ENCODE results near the gene FAN1. TPM values are rescaled to one million over a fixed set of nuclear protein-coding genes. Genes with fewer than 3 reads are reported as not detected.

Gene FAN1
- total and polyA plus RNA-seq, 2 donors from 2014 or later: 11.4 to 23.7 TPM

- H3K27me3 ChIP-seq (ENCODE audit: control insufficient read depth, insufficient read depth, low read length): no peaks in the 10 kb centered on the region
- TF ChIP-seq CTCF (IDR thresholded peaks at IDR 0.05; ENCODE audit: borderline replicate concordance, extremely low read depth, insufficient read depth): no peak
- no peak overlapping the region for H3K9ac ChIP-seq (ENCODE audit: low read length in 3 of 3)
- H3K36me3 ChIP-seq (ENCODE audit: control insufficient read depth in 2 of 3, insufficient read depth in 3 of 3, low read length in 3 of 3): peaks cover 3 to 26% (median 14%) of the 10 kb centered on the region in 3 donors
- H3K9me3 ChIP-seq (ENCODE audit: control insufficient read depth in 2 of 3, insufficient read depth in 1 of 3, low read length in 3 of 3): no peaks in the 10 kb centered on the region
- FAIRE-seq (no peak), DNase-seq (no peak)
- H3K4me1 ChIP-seq (ENCODE audit: control insufficient read depth in 2 of 3, insufficient read depth in 2 of 3, low read depth in 1 of 3, low read length in 3 of 3): peaks cover 0 to 6% (median 0%) of the 10 kb centered on the region in 3 donors
- intact Hi-C loops (cut with DNase I): no loop called here
- H3K27ac ChIP-seq (ENCODE audit: low read depth in 2 of 2, low read length in 2 of 2): no peak overlapping the region
- H3K4me3 ChIP-seq (ENCODE audit: low read length in 3 of 3): no peak overlapping the region
These were observed 70.4 kb downstream of the FAN1 start for GRCh38 chr15:30974112-30974511.

- Histone ChIP-seq H3K27ac (ENCODE audit: low read depth in 2 of 2, low read length in 2 of 2) (no peak overlapping the region), H3K4me1 (ENCODE audit: control insufficient read depth in 2 of 3, insufficient read depth in 2 of 3, low read depth in 1 of 3, low read length in 3 of 3) (peaks cover 0 to 14% (median 5%) of the 10 kb centered on the region in 3 donors), H3K9me3 (ENCODE audit: control insufficient read depth in 2 of 3, insufficient read depth in 1 of 3, low read length in 3 of 3) (no peaks in the 10 kb centered on the region), H3K27me3 (ENCODE audit: control insufficient read depth, insufficient read depth, low read length) (no peaks in the 10 kb centered on the region), H3K36me3 (ENCODE audit: control insufficient read depth in 2 of 3, insufficient read depth in 3 of 3, low read length in 3 of 3) (peaks cover 6 to 14% (median 12%) of the 10 kb centered on the region in 3 donors), H3K4me3 (ENCODE audit: low read length in 3 of 3) (no peak overlapping the region), H3K9ac (ENCODE audit: low read length in 3 of 3) (no peak overlapping the region)
- TF ChIP-seq CTCF (IDR thresholded peaks at IDR 0.05; ENCODE audit: borderline replicate concordance, extremely low read depth, insufficient read depth): no peak
- intact Hi-C loops (cut with DNase I): no loop called here
- FAIRE-seq (no peak), DNase-seq (no peak)
These were observed 74.6 kb downstream of the FAN1 start for GRCh38 chr15:30978328-30978727.

GRCh38 chr15:30979457-30979856 is 75.7 kb downstream of the FAN1 start:
- no peak for DNase-seq
- Histone ChIP-seq H3K4me3 (ENCODE audit: low read length in 3 of 3) (no peak overlapping the region), H3K9ac (ENCODE audit: low read length in 3 of 3) (no peak overlapping the region), H3K36me3 (ENCODE audit: control insufficient read depth in 2 of 3, insufficient read depth in 3 of 3, low read length in 3 of 3) (peaks cover 4 to 8% (median 7%) of the 10 kb centered on the region in 3 donors), H3K9me3 (ENCODE audit: control insufficient read depth in 2 of 3, insufficient read depth in 1 of 3, low read length in 3 of 3) (no peaks in the 10 kb centered on the region), H3K27ac (ENCODE audit: low read depth in 2 of 2, low read length in 2 of 2) (no peak overlapping the region), H3K4me1 (ENCODE audit: control insufficient read depth in 2 of 3, insufficient read depth in 2 of 3, low read depth in 1 of 3, low read length in 3 of 3) (peaks cover 1 to 25% (median 14%) of the 10 kb centered on the region in 3 donors), H3K27me3 (ENCODE audit: control insufficient read depth, insufficient read depth, low read length) (no peaks in the 10 kb centered on the region)
- FAIRE-seq: no peak
- TF ChIP-seq CTCF (IDR thresholded peaks at IDR 0.05; ENCODE audit: borderline replicate concordance, extremely low read depth, insufficient read depth): no peak
- intact Hi-C loops (cut with DNase I): no loop called here

- Histone ChIP-seq H3K9me3 (ENCODE audit: control insufficient read depth in 2 of 3, insufficient read depth in 1 of 3, low read length in 3 of 3) (no peaks in the 10 kb centered on the region), H3K4me1 (ENCODE audit: control insufficient read depth in 2 of 3, insufficient read depth in 2 of 3, low read depth in 1 of 3, low read length in 3 of 3) (peaks cover 4 to 50% (median 37%) of the 10 kb centered on the region in 3 donors), H3K9ac (ENCODE audit: low read length in 3 of 3) (peak overlapping the region in 1 of 3 donors; percentile 38), H3K36me3 (ENCODE audit: control insufficient read depth in 2 of 3, insufficient read depth in 3 of 3, low read length in 3 of 3) (peaks cover 3 to 13% (median 6%) of the 10 kb centered on the region in 3 donors), H3K27ac (ENCODE audit: low read depth in 2 of 2, low read length in 2 of 2) (peak overlapping the region in 1 of 2 donors; percentile 43), H3K27me3 (ENCODE audit: control insufficient read depth, insufficient read depth, low read length) (no peaks in the 10 kb centered on the region), H3K4me3 (ENCODE audit: low read length in 3 of 3) (peak overlapping the region in 1 of 3 donors; percentile 50)
- peak in 2 of 5 donors; percentile 11 to 26 for DNase-seq
- no peak for FAIRE-seq
- intact Hi-C loops (cut with DNase I): no loop called here
- TF ChIP-seq CTCF (IDR thresholded peaks at IDR 0.05; ENCODE audit: borderline replicate concordance, extremely low read depth, insufficient read depth): no peak
These were observed 80.4 kb downstream of the FAN1 start for GRCh38 chr15:30984118-30984517.

Data from kidney (tissue), 14 donors.